NCI-H1105 treated with DMSO at 0.1 percent for 48 hours (cell line): ENCODE data around the gene PLAAT5.
"Not testable (repeated sequence)": the region's sequence is repeated elsewhere in the genome, so short reads cannot be mapped to it uniquely, and the experiment has no call there.

ENCODE experiments used
- DNase-seq: peaks from one replicate; lab custom pipeline; 2025; lab: John Stamatoyannopoulos, UW

Gene PLAAT5, protein sequence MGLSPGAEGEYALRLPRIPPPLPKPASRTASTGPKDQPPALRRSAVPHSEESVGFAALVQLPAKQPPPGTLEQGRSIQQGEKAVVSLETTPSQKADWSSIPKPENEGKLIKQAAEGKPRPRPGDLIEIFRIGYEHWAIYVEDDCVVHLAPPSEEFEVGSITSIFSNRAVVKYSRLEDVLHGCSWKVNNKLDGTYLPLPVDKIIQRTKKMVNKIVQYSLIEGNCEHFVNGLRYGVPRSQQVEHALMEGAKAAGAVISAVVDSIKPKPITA

DNA sequence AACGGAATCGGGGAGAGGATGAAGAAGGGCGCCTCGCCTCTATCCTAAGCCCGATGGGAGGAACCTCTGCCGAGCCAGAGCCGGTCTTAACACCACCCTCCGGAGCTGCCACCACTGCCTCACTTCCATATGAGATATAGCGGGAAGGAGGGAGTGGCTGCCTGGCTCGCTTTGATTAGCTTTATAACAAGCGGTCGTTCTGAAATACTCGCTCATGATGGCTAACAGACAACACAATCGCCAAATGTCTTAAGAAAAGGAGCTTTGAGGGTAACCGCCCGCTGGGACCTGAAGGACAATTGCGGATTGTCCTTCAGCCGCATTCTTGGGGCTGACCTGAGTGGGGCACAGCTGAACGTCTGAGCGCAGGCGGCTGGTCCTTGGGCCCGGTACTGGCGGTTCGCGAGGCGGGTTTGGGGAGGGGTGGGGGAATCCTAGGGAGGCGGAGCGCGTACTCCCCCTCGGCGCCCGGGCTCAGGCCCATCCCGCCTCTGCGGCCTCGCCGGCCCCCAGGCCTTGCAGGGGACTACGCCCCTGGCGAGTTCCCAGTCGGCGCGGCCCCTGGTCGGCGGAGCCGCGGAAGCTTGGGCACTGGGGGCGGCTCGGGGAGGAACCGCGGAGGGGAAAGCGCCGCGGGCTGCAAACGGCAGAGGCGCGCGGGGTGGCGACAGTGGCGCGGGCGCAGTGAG lies at the start of gene PLAAT5:
PLAAT5 (minus strand) TSS at position 617 of the 689 bp plus-strand sequence; CDS start at position 484, 133 bp downstream.
- no peak for DNase-seq

DNA sequence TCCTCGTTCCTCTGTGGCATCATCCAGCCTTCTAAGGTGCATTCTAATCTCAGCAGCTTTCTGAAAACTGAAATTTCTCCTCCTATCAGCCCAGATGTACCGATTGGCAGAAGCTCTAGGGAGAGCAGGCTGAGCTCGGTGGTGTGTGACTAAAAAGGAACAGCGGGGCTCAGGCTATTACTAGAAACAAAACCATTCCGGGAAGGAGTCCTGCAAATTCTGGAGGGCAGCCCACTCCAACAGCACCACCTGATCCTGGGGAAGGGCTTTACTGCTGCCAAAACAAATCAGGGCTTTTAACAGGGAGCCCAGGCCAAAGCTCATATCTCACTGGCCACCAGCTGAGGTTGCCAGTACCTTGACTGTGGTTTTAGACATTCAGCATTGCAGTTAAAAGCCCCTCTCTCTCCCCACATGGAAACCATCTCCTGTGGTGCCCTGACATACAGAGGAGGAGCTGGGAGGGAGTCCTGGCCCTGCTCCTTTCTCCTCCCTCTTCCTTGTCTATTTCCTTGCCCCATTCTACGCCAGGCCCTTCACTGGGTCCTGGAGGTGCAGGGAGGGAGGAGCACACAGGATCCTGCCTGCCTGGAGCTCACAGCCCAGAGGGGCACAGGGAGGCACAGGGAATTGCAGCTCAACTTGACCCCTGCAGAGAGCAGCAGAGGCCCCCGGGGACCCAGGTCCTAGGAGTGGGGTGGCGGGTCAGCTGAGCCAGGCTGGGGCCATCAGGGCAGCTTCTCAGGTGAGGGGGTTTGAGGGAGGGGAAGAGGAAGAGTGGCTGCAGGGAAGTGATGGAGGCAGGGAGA lies 46.5 kb upstream of the PLAAT5 start:
- DNase-seq, result no peak

DNA sequence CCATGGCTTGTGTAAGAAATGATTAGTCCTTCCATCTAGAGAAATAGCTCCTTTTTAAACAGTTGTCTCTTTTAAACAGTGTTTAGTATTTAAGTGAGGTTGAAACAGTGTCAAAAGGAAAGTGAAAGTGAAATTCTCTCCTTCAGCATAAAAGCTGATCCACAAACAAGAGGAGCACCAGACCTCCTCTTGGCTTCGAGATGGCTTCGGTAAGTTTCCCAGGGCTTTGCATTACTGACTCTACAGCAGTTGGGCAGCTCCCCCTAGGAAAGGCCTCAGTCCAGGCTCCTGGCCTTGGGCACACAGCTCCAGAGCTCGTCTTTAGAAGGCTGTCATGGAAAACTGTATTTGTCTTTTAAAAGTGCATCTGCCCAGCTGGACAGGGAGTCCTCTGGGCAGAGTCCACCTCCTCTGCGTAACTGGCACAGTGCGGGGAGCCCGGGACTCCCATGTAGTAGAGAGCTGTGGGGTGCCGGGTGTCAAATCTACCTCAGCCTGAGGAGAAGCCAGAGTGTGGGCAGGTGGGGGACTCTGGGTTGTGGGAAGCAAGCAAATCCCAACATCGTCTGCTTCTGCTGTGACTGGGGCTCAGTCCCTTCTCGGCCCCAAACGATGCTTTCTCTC lies 45.8 kb upstream of the PLAAT5 start, which contains the start of gene PLAAT4:
PLAAT4 (plus strand) TSS at position 140 of the 624 bp plus-strand sequence; CDS start at position 201, 61 bp downstream.
- no peak for DNase-seq

DNA sequence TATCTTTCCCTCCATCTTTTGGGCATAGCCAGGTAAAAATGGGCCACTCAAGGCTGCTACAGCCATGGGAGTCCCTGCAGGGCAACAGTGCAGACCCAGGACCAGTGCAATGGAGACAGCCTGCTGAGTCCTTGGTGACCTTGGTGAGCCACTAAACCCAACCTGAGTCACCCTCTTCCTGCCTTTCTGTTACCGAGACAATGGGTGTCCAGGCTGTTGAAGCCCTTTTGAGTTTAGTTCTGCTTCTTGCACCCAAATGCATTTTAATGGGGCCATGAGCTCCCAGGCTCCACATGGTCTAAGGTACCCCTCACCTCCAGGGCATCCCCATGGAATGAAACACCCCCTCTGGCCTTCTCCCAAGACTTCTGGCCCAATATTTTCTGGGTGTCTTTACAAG lies 44.8 kb upstream of the PLAAT5 start:
- DNase-seq, result no peak

DNA sequence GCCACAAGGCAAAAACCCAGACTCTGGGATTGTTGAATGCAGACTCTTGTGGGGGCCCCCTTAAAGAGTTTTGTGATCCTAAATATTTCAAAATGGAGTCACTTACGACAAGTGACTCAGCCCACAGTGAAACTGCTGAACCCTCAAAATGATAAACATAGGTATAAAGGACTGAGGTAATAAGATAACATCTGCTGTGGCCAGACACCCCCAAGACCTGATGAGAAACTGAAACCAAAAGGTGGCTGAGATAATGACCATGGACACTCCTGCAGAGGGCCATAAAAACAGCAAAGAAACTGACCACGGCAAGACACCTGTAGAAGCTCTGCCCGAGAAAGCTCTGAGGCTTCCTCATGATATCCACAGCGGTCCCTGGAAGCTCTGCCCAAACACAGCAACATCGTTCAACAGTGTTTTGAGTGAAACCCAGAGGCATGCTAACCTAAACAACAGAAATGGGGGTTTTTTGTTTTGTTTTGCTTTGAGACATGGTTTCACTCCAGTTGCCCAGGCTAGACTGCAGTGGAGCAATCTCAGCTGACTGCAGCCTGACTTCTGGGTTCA lies 44.0 kb upstream of the PLAAT5 start:
- DNase-seq, result no peak

DNA sequence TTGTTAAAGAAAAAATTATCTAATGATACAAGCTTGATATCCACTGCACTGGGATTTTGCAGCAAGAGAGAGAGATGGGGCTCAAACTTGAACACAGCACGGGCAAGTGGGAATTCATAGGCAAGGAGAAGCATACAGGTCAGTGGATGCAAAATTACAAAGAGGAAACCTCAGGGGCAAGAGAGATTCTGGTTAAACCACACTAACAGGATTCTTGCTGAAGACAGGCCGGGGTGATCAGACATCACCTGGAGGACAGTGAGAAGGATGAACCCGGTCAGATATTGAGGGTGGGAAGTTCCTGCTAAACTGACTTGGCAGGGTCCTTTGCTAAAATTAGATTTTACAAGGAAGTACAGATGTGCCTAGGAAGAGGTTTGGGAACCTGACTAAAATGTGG lies 43.1 kb upstream of the PLAAT5 start:
- no peak for DNase-seq

DNA sequence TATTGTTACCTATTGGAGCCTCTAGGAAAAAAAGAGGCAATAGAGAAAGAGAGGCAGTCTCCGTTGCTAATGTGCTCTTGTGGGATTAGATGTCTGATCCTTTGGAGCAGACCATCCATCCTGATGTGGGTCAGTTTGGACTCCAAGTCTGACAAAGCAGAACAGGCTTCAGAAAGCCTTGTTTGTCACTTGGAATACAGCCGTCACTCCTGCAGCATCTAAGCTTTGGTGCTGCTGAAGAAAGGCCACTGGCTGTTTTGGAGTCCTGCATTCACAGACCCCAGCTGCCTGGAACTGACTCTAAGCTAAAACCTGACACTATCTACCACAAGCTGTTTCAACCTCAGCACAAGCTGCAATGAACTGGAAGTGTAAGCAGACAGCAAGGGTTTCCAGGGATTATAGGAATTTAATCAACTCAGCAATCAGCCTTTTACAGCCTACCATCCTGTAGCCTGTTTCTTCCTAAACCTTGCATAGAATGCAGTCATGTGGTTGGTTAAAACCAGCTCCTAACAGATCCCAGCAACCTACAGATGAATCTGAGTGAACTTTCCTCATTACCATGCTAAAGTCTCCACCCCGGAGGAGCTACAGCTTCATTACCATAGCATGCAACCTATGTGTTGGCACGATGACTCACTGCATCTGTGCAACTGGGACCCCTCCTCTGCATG lies 42.0 kb upstream of the PLAAT5 start:
- no peak for DNase-seq

DNA sequence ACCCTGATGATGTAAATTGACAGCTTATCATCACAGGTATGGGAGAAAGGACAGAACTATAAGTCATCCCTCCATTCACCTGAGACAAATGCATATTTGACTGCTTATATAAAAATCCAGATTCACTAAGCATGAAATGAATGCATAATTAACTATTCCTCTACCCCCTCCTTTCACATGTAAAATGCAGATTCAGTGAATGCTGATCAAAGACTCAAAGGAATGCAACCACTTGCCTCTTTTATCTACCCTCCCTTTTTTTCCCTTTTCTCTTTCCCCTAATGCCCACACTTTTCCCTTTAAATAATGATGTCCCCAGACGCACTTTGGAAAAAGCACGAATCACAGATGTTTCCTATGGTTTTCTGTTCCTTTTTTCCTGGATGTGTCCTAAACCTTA lies 41.1 kb upstream of the PLAAT5 start:
- DNase-seq, result no peak

DNA sequence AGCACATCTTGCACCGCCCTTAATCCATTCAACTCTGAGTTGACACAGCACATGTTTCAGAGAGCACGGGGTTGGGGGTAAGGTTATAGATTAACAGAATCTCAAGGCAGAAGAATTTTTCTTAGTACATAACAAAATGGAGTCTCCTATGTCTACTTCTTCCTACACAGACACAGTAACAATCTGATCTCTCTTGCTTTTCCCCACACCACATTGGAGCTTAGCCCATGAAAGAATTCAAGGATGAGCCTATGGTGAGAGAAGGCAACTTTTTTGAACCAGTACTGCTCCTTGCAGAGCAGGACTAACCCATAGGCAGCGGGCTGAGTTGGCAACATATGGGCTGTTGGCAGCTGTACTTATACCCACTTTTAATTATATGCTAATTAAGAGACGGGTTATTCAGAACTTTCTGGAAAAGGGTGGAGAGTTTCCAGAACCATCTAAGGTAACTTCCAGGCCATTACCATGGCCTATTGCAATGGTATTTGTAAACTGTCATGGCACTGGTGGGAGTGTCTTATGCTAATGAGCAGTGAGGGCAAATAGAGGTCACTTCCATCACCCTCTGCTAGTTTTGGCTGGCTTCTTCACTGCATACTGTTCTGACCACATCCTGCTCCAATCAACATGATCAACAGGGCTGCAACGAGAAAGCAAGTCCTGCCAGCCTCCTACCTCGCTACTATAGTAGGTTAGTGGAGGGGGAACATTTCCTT lies 40.3 kb upstream of the PLAAT5 start:
- DNase-seq, result not testable (repeated sequence)

DNA sequence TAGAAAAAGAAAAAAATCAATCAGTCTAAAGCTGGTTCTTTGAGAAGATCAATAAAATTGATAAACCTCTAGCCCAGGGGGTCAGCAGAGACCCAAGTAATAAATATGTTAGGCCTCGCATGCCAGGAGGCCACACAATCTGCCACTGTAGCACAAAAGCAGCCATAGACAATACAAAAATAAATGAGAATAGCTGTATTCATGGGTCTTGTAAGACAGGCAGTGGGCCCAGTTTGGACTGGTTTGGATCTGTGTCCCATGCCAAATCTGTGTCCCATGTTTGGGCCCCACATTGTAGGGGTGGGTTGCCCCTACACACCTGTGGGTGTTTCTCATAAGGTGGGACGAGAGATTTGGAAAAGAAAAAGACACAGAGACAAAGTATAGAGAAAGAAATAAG lies 39.1 kb upstream of the PLAAT5 start:
- DNase-seq, result no peak

DNA sequence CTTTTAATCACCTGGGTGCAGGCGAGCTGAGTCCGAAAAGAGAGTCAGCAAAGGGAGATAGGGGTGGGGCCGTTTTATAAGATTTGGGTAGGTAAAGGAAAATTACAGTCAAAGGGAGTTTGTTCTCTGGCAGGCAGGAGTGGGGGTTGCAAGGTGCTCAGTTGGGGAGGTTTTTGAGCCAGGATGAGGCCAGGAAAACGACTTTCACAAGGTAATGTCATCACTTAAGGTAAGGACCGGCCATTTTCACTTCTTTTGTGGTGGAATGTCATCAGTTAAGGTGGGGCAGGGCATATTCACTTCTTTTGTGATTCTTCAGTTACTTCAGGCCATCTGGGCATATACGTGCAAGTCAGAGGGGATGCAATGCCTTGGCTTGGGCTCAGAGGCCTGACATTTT lies 38.4 kb upstream of the PLAAT5 start:
- DNase-seq, result not testable (repeated sequence)

DNA sequence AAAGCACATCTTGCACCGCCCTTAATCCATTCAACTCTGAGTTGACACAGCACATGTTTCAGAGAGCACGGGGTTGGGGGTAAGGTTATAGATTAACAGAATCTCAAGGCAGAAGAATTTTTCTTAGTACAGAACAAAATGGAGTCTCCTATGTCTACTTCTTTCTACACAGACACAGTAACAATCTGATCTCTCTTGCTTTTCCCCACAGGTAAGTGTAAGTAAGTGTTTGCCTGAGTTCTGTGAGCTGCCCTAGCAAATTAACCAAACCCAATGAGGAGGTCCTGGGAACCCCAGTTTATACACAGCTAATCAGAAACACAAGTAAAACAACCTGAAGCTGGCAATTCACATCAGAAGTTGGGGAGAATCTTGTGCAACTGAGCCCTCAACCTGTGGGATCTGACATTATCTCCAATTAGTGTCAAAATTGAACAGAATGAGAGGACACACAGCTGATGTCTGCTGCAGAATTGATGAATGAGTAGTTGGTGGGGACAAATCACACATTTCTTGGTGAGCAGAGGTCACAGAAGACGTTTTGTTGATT lies 37.8 kb upstream of the PLAAT5 start:
- DNase-seq, result not testable (repeated sequence)

DNA sequence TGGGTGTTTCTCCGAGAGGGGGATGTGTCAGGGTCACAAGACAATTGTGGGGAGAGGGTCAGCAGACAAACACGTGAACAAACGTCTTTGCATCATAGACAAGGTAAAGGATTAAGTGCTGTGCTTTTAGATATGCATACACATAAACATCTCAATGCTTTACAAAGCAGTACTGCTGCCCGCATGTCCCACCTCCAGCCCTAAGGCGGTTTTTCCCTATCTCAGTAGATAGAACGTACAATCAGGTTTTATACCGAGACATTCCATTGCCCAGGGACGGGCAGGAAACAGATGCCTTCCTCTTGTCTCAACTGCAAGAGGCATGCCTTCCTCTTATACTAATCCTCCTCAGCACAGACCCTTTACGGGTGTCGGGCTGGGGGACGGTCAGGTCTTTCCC lies 37.2 kb upstream of the PLAAT5 start:
- DNase-seq, result not testable (repeated sequence)

DNA sequence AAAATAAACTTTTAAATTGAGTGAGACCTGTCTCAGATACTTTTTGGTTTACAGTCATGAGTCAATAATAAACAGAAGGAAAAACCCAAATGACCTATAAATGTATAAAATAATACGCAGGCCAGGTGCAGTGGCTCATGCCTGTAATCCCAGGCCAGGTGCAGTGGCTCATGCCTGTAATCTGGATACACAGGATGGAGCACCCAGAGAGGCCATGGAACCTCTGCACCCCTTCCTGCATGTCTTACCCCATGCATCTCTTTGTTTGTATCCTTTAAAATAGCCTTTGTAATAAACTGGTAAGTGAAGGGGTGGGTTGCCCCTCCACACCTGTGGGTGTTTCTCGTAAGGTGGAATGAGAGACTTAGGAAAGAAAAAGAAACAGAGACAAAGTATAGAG lies 36.7 kb upstream of the PLAAT5 start:
- no peak for DNase-seq

DNA sequence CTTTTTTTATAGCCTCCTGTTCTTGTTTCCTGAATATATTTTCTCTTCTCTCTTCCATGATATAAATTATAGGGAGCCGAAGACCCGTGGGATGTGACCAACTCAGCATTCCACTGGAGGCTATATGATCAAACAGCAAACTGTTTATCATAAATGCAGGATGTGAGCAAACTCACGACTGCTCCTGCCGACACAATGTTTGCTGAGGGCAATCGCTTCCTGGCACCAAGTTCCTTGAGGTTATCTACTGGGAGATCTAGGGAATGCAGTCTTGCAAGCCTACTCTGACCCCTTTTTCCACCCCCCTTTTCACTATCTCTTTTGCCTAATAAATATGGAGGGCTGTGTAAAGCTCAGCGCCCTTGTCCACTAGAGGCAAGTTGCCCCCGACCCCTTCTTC lies 32.2 kb upstream of the PLAAT5 start:
- no peak for DNase-seq

DNA sequence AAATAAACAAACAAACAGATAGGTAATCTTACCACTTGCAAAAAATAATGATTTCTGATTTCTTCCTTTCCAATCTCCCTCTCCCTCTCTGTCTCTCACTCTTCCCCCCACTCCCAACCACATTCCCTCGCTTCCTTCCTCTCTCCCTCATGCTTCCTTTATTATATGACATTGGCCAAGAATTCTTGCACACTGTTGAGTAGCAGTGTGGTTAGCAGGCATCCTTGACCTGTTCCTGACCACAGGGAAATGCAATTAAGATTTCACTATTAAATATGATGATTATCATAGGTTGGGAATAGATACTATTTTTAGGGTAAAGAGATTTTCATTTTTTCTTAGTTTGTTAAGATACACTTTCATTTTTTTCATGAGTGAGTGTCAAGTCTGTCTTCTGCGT lies 30.9 kb upstream of the PLAAT5 start:
- no peak for DNase-seq

DNA sequence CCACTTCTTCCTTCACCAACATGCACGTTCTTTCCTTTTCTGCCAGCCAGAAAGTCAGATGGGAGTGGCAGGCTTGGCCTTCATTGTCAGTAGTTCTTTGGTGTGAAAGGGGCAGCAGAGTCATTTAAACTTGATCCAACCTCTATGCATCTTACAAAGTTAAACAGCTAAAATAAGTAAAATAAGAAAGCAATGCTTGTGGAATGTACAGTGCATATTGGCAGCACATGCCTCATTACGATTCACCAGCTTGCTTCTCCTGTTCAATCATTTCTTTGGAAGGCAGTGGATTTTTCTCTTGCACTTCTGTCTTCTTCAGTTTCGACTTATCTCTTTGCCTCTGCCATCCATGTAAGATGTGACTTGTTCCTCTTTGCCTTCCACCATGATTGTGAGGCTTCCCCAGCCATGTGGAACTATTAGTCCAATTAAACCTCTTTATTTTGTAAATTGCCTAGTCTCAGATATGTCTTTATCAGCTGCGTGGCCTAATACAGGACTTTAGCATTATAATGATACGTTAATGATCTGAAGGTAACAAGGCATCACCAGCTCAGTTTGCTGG lies 29.7 kb upstream of the PLAAT5 start:
- DNase-seq, result no peak

DNA sequence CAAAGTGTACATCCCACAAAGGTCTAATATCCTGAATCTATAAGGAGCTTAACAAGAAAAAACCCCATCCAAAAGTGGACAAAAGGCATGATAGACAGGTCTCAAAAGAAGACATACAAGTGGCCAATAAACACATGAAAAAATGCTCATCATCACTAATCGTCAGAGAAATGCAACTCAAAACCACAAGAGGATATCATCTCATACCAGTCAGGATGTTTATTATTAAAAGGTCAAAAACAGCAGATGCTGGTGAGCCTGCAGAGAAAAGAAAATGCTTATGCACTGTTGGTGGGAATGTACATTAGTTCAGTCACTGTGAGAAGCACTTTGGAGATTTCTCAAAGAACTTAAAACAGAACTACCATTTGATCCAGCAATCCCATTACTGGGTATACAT lies 27.6 kb upstream of the PLAAT5 start:
- no peak for DNase-seq

DNA sequence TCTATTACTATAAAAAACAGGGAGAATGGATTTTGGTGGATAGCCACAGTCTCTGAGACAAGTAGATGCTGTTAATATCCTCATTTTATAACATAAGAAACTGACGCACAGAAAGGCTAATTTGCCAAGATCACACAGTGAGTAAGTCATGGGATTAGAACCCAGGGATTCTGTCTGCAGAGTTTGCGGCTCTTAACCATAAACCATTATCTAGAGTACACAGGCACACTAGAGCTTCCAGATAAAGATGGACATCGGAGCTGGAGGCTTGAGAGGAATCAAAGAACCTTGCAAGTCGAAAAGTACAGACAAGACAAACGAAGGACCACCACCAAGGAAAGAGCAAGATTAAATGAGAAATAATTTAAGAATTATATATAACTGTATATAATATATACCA lies 26.2 kb upstream of the PLAAT5 start:
- no peak for DNase-seq

DNA sequence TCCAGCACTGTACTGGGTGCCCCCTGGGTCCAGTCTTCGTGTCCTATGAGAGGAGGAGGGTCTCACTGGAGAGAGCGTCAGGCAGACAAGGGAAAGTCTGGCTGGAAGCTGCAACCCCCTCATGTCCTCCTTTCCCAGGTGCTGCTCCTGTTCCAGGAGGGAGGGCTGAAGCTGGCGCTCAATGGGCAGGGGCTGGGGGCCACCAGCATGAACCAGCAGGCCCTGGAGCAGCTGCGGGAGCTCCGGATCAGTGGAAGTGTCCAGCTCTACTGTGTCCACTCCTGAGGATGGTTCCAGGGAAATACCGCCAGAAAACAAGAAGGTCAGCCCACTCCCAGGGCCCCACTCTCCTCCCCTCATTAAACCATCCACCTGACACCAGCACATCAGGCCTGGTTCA lies 25.1 kb upstream of the PLAAT5 start:
- DNase-seq, result no peak
